GM12878 (cell line): ENCODE measurements around the gene TRIP12. TPM values are rescaled to one million over a fixed set of nuclear protein-coding genes. Genes with fewer than 3 reads are reported as not detected.

Experiments
- ATF2 ChIP-seq: IDR thresholded peaks from 2 replicates; pipeline ENCODE4 v1.6.1; 2012; ENCODE audit warnings: low read length, inconsistent platforms
- ATF7 ChIP-seq: fragments of 450-650 bp; IDR thresholded peaks from 2 replicates; pipeline ENCODE4 v1.6.1; 2016; ENCODE audit warnings: low read depth, mild to moderate bottlenecking
- BCLAF1 ChIP-seq: fragments of 450-650 bp; IDR thresholded peaks from 2 replicates; pipeline ENCODE4 v1.6.1; 2017; ENCODE audit warnings: antibody characterized with exemption, mild to moderate bottlenecking, moderate library complexity
- CBX3 ChIP-seq: fragments of 200-600 bp; sonication (generic); IDR thresholded peaks from 2 replicates; pipeline ENCODE4 v1.6.1; 2016; ENCODE audit warnings: low read depth, borderline replicate concordance
- CEBPZ ChIP-seq: fragments of 150-350 bp; IDR thresholded peaks from 2 replicates; pipeline ENCODE4 v1.6.1; 2016; ENCODE audit warnings: low read depth, low read length
- CHD2 ChIP-seq: IDR thresholded peaks from 2 replicates; pipeline ENCODE4 v1.6.1; 2011; ENCODE audit warnings: low read depth, low read length, improper control_type of control experiment, borderline replicate concordance
- DPF2 ChIP-seq: fragments of 450-650 bp; IDR thresholded peaks from 2 replicates; pipeline ENCODE4 v1.6.1; 2017; ENCODE audit warnings: mild to moderate bottlenecking
- EED ChIP-seq: sonication (generic); IDR thresholded peaks from 2 replicates; pipeline ENCODE4 v1.6.1; 2016; ENCODE audit warnings: antibody characterized with exemption, low read depth
- ELK1 ChIP-seq: IDR thresholded peaks from 2 replicates; pipeline ENCODE4 v1.6.1; 2012; ENCODE audit warnings: low read depth, low read length, improper control_type of control experiment
- FOXM1 ChIP-seq: IDR thresholded peaks from 2 replicates; pipeline ENCODE4 v1.6.1; 2012; ENCODE audit warnings: low read depth, mild to moderate bottlenecking, inconsistent platforms, low read length, moderate library complexity
- JUND ChIP-seq: IDR thresholded peaks from 2 replicates; pipeline ENCODE4 v1.6.1; 2012; ENCODE audit warnings: low read depth, mild to moderate bottlenecking, low read length, improper control_type of control experiment, moderate library complexity
- NR2C1 ChIP-seq: fragments of 450-650 bp; IDR thresholded peaks from 2 replicates; pipeline ENCODE4 v1.6.1; 2017; ENCODE audit warnings: antibody characterized with exemption, mild to moderate bottlenecking, moderate library complexity
- PAX5 ChIP-seq: IDR thresholded peaks from 2 replicates; pipeline ENCODE4 v1.6.1; 2011; ENCODE audit warnings: low read depth, low read length, borderline replicate concordance
- SKIL ChIP-seq: fragments of 450-650 bp; IDR thresholded peaks from 2 replicates; pipeline ENCODE4 v1.6.1; 2017; ENCODE audit warnings: mild to moderate bottlenecking, low read depth, inconsistent platforms; ENCODE audit not compliant: poor library complexity, severe bottlenecking
- ZBED1 ChIP-seq: IDR thresholded peaks from 2 replicates; pipeline ENCODE4 v1.6.1; 2016; ENCODE audit warnings: borderline replicate concordance
- ZBTB33 ChIP-seq: fragments of 450-650 bp; IDR thresholded peaks from 2 replicates; pipeline ENCODE4 v1.6.1; 2017; ENCODE audit warnings: mild to moderate bottlenecking
- polyA plus RNA-seq, 11 experiments: library from polyadenylated mRNA; depleted of rRNA in 4 of 11; unstranded in 6 of 11; stranded (reverse) in 5 of 11; fragments of >200 nt; fragmentation: Nextera tagmentation in 4 of 11; fragmentation: Illumina TruSeq in 1 of 11; extraction: Ambion mirVana in 4 of 11; extraction: Trizol in 1 of 11; gene quantifications; 1 replicate in 1 of 11; 2 replicates in 10 of 11; pipeline versions ENCODE4 v1.2.1 to v1.2.3, GENCODE V29; 2011 to 2016; ENCODE audit warnings: inconsistent platforms in 2 of 11, missing spikeins in 2 of 11, low read depth in 1 of 11
- total RNA-seq, 4 experiments: library from RNA; depleted of rRNA in 3 of 4; stranded (reverse); fragments of >200 nt in 3 of 4; fragmentation: Illumina TruSeq in 1 of 4; extraction: Trizol in 1 of 4; gene quantifications; 2 replicates each; pipeline versions ENCODE4 v1.2.1 to v1.2.3, GENCODE V29; 2013 to 2021

TRIP12 gene
- total and polyA plus RNA-seq, 10 of the 15 experiments (the other 5 are each of a cell fraction or from before 2014, with no cell fraction given), result 23.1 to 207 (median 97.0) TPM

GRCh38 chr2:229947544-229947943, 25.7 kb upstream of the TRIP12 start (continued):
- TF ChIP-seq ZBTB33 (no peak), FOXM1 (peak; percentile 76; the same call in 1 of the 2 replicates), JUND (no peak), CEBPZ (no peak), ATF7 (peak; percentile 32; the same call in 1 of the 2 replicates), CBX3 (no peak), SKIL (no peak), NR2C1 (no peak), PAX5 (no peak), ZBED1 (no peak), CHD2 (no peak), ELK1 (no peak), EED (peak; percentile 78), DPF2 (peak; percentile 83), ATF2 (0 out of 2 replicates have a peak, but pooled peaks have one; percentile 69), BCLAF1 (no peak)
